Heart right ventricle (tissue), 16 donors: ENCODE results near the gene CLVS2. TPM values are rescaled to one million over a fixed set of nuclear protein-coding genes. Genes with fewer than 3 reads are reported as not detected.

Experiments
- ATAC-seq, 8 donors: fragments of 200-7000 bp; cut with Tn5 transposase; one replicate each; pipeline ENCODE4 v1.9.1; 2020; ENCODE audit warnings: mild to moderate bottlenecking in 8 of 8, moderate library complexity in 8 of 8, moderate number of reproducible peaks in 1 of 8
- DNase-seq, 2 donors: peaks; one replicate each; pipeline ENCODE4 v3.0.0-alpha.2; 2020
- H3K27ac ChIP-seq, 10 donors: fragments of 200-600 bp; sonication (generic) in 2 of 10; one replicate each; pipeline versions ENCODE4 v1.5.0 to v1.8.0; 2020 to 2022; ENCODE audit warnings: mild to moderate bottlenecking in 3 of 10
- H3K27me3 ChIP-seq, 7 donors: fragments of 200-600 bp; one replicate each; pipeline ENCODE4 v1.8.0; 2021 to 2022; ENCODE audit warnings: mild to moderate bottlenecking in 2 of 7
- H3K36me3 ChIP-seq, 9 donors: fragments of 200-600 bp; sonication (generic) in 1 of 9; one replicate each; pipeline versions ENCODE4 v1.5.0 to v1.8.0; 2020 to 2022; ENCODE audit warnings: mild to moderate bottlenecking in 2 of 9
- H3K4me1 ChIP-seq, 9 donors: fragments of 200-600 bp; sonication (generic) in 1 of 9; one replicate each; pipeline versions ENCODE4 v1.5.0 to v1.8.0; 2020 to 2022; ENCODE audit warnings: mild to moderate bottlenecking in 4 of 9
- H3K4me3 ChIP-seq, 10 donors: fragments of 200-600 bp; sonication (generic) in 2 of 10; one replicate each; pipeline versions ENCODE4 v1.5.0 to v1.8.0; 2020 to 2022; ENCODE audit warnings: mild to moderate bottlenecking in 7 of 10, moderate library complexity in 2 of 10
- H3K9me3 ChIP-seq, 11 donors: fragments of 200-600 bp in 10 of 11; sonication (generic) in 2 of 11; one replicate each; pipeline versions ENCODE4 v1.5.0 to v1.8.0; 2013 to 2022; ENCODE audit warnings: mild to moderate bottlenecking in 2 of 11, control low read depth in 1 of 11, moderate library complexity in 1 of 11
- CTCF ChIP-seq, 9 donors: fragments of 200-600 bp; sonication (generic) in 2 of 9; IDR thresholded peaks; one replicate each; pipeline versions ENCODE4 v1.5.0 to v1.8.0; 2021 to 2022; ENCODE audit warnings: antibody characterized with exemption in 9 of 9, mild to moderate bottlenecking in 5 of 9, moderate library complexity in 1 of 9
- WGBS, 2 donors: extraction: QIAGEN DNeasy Blood & Tissue Kit; methylation state at CpG; one replicate each; pipeline ENCODE4 v1.1.7; 2013; ENCODE audit warnings: inconsistent platforms in 1 of 2; 5-methylcytosine and 5-hydroxymethylcytosine counted together
- intact Hi-C, 10 donors: fragments of 100-400 bp; cut with DNase I; formaldehyde crosslinking; loops; one replicate each; pipeline versions ENCODE4 v1.11.1 to v1.14.2; 2022
- polyA plus RNA-seq, 2 donors: library from polyadenylated mRNA; stranded (reverse); fragments of 200-250 nt; gene quantifications; one replicate each; pipeline ENCODE4 v1.2.3, GENCODE V29; 2013
- total RNA-seq, 10 donors: library from RNA; stranded (reverse); fragmentation: NEBNext Ultra II Directional in 3 of 10; extraction: Animal tissue kit (Norgen Biotek cat#: 25700) in 3 of 10; gene quantifications; one replicate each; pipeline versions ENCODE4 v1.2.1 to v1.2.4, GENCODE V29; 2021 to 2023
- donor health status: Arrhythmogenic right ventricular cardiomyopathy.
- donor health status: ischemic (EF 13 %, LVEDD 7.1; RV severe dilation, severe dysfunction).
- donor health status: healthy with polysubstance abuse.
- donor health status: DM: no; HTN: yes; CAD: no.
- donor health status: DM: no; HTN: no; CAD: no.
- donor health status: ischemic (EF 25% LVEDD 6.9; RV normal size, moderate dysfunction).
- donor health status: ischemic (EF 25% LVEDD 5.7; RV mildly dilated, moderate dysfunction).
- donor health status: healthy.
- donor health status: DM: yes; HTN: yes; CAD: no.
- donor health status: Ischemic cardiomyopathy.
- donor health status: ischemic (EF 35%, LVEDD 5.7; RV mildly dilated, moderate dysfunction).
- donor health status: nonischemic (EF 11% LVEDD 7.7; RV severe dilation, severe dysfunction).
- donor health status: DM: yes; HTN: yes; CAD: no.
- donor health status: PGD.
- donor health status: ischemic (EF 29% LVEDD 5.4; RV normal size, mild dysfunction).
- donor health status: nonischemic (EF 23%, LVEDD 6.1; RV moderate dilation, normal function).

Gene CLVS2
- total and polyA plus RNA-seq, 12 donors: under 0.01 to 0.41 (median 0.19) TPM; not detected in 6

- H3K27me3 ChIP-seq: no peaks in the 10 kb centered on the region
- H3K9me3 ChIP-seq: peaks cover 0 to 68% (median 4%) of the 10 kb centered on the region in 11 donors
- no peaks in the 10 kb centered on the region for H3K36me3 ChIP-seq
- 90 to 96% methylated on average over 2 of the region's 2 CpGs for WGBS, 2 donors
- H3K27ac ChIP-seq: no peak overlapping the region
- no peak for ATAC-seq
- H3K4me3 ChIP-seq: no peak overlapping the region
- intact Hi-C loops: loop anchor here in 1 of 10 donors (10.0 kb wide), 1 partner anchor 358 kb away; no protein-coding TSS in a partner anchor
- no peak for DNase-seq
- no peaks in the 10 kb centered on the region for H3K4me1 ChIP-seq
- TF ChIP-seq CTCF (IDR thresholded peaks at IDR 0.05): no peak
These were observed 39.7 kb upstream of the CLVS2 start for GRCh38 chr6:122956376-122956775.

GRCh38 chr6:122962000-122962624 lies 33.9 kb upstream of the CLVS2 start:
- ATAC-seq: no peak

GRCh38 chr6:122969999-122970533 lies 26.0 kb upstream of the CLVS2 start:
- Histone ChIP-seq H3K27ac (no peak overlapping the region), H3K9me3 (no peaks in the 10 kb centered on the region), H3K27me3 (no peaks in the 10 kb centered on the region), H3K4me1 (no peaks in the 10 kb centered on the region), H3K36me3 (no peaks in the 10 kb centered on the region), H3K4me3 (no peak overlapping the region)
- TF ChIP-seq CTCF (IDR thresholded peaks at IDR 0.05): no peak
- WGBS, 2 donors: 66 to 67% methylated on average over 1 of the region's 1 CpG
- no peak for DNase-seq
- no peak for ATAC-seq
- intact Hi-C loops: loop anchor here in 1 of 10 donors (5.0 kb wide), 2 partner anchors 587 to 912 kb away; no protein-coding TSS in a partner anchor

More at GRCh38 chr6:122962000-122962624, 33.9 kb upstream of the CLVS2 start:
- Histone ChIP-seq H3K9me3 (peaks cover 0 to 54% (median 9%) of the 10 kb centered on the region in 11 donors), H3K27me3 (no peaks in the 10 kb centered on the region), H3K4me3 (no peak overlapping the region), H3K4me1 (no peaks in the 10 kb centered on the region), H3K36me3 (no peaks in the 10 kb centered on the region), H3K27ac (no peak overlapping the region)
- TF ChIP-seq CTCF (IDR thresholded peaks at IDR 0.05): no peak
- intact Hi-C loops: no loop called here
- DNase-seq: no peak

GRCh38 chr6:122977180-122977579 lies 18.9 kb upstream of the CLVS2 start:
- TF ChIP-seq CTCF (IDR thresholded peaks at IDR 0.05): no peak
- 72 to 79% methylated on average over 4 of the region's 4 CpGs for WGBS, 2 donors
- Histone ChIP-seq H3K4me3 (no peak overlapping the region), H3K27me3 (no peaks in the 10 kb centered on the region), H3K27ac (no peak overlapping the region), H3K9me3 (no peaks in the 10 kb centered on the region), H3K36me3 (no peaks in the 10 kb centered on the region), H3K4me1 (no peaks in the 10 kb centered on the region)
- no peak for ATAC-seq
- no peak for DNase-seq
- intact Hi-C loops: no loop called here
